DMS114 treated with DMSO at 0.1 percent for 48 hours (cell line): ENCODE results near the gene TARBP2.
A peak's percentile ranks its signal among the peaks of the same experiment; 100 is the strongest.
"Not testable (repeated sequence)": the region's sequence is repeated elsewhere in the genome, so short reads cannot be mapped to it uniquely, and the experiment has no call there.

Source experiments
- DNase-seq: peaks from one replicate; lab custom pipeline; 2025; ENCODE audit not compliant: unreplicated experiment; lab: John Stamatoyannopoulos, UW

Gene TARBP2

GRCh38 chr12:53474077-53474476 lies 27.0 kb upstream of the TARBP2 start:
- no peak for DNase-seq

- DNase-seq, result no peak
Measured at GRCh38 chr12:53474819-53475218, 26.3 kb upstream of the TARBP2 start.

GRCh38 chr12:53476769-53477209 lies 24.3 kb upstream of the TARBP2 start:
- DNase-seq, result peak; percentile 60

GRCh38 chr12:53478865-53479264 lies 22.2 kb upstream of the TARBP2 start:
- DNase-seq, result no peak

- DNase-seq, result no peak
Measured at GRCh38 chr12:53479331-53479730, 21.8 kb upstream of the TARBP2 start.

GRCh38 chr12:53480491-53481442 lies 20.3 kb upstream of the TARBP2 start:
- DNase-seq, result no peak

GRCh38 chr12:53481458-53481857 lies 19.6 kb upstream of the TARBP2 start:
- DNase-seq, result not testable (repeated sequence)

GRCh38 chr12:53481939-53482586 lies 19.0 kb upstream of the TARBP2 start:
- DNase-seq, result peak; percentile 55

GRCh38 chr12:53482626-53483168 lies 18.4 kb upstream of the TARBP2 start:
- DNase-seq, result no peak

GRCh38 chr12:53483225-53483978 lies 17.7 kb upstream of the TARBP2 start:
- no peak for DNase-seq

GRCh38 chr12:53483979-53484377 lies 17.1 kb upstream of the TARBP2 start:
- no peak for DNase-seq

- no peak for DNase-seq
Measured at GRCh38 chr12:53484686-53485575, 16.2 kb upstream of the TARBP2 start.

- DNase-seq, result no peak
Measured at GRCh38 chr12:53485955-53486735, 14.9 kb upstream of the TARBP2 start.

- no peak for DNase-seq
Measured at GRCh38 chr12:53486736-53487487, 14.2 kb upstream of the TARBP2 start.

GRCh38 chr12:53489242-53489864 lies 11.7 kb upstream of the TARBP2 start:
- no peak for DNase-seq

- no peak for DNase-seq
Measured at GRCh38 chr12:53492188-53492587, 8.9 kb upstream of the TARBP2 start.

- DNase-seq, result peak; percentile 88
Measured at GRCh38 chr12:53492830-53493609, 8.1 kb upstream of the TARBP2 start.
